Peyer's patch (tissue), 4 donors: Measurements from ENCODE around the gene SOS2. TPM values are rescaled to one million over a fixed set of nuclear protein-coding genes. Genes with fewer than 3 reads are reported as not detected.

Source experiments
- DNase-seq, 3 donors: peaks; one replicate each; pipeline ENCODE4 v3.0.0-alpha.2; 2017 to 2019
- H3K27ac ChIP-seq, 4 donors: fragments of 200-600 bp; sonication (generic); one replicate each; pipeline ENCODE4 v1.5.1; 2016 to 2019
- H3K27me3 ChIP-seq, 2 donors: fragments of 200-600 bp; sonication (generic); one replicate each; pipeline ENCODE4 v1.5.1; 2019
- H3K36me3 ChIP-seq, 3 donors: fragments of 200-600 bp; sonication (generic); one replicate each; pipeline ENCODE4 v1.5.1; 2016 to 2019
- H3K4me1 ChIP-seq, 4 donors: fragments of 200-600 bp; sonication (generic); one replicate each; pipeline ENCODE4 v1.5.1; 2016 to 2019
- H3K4me3 ChIP-seq, 4 donors: fragments of 200-600 bp; sonication (generic); 1 replicate in 3 of 4; 2 replicates in 1 of 4; pipeline ENCODE4 v1.5.1; 2016 to 2019; ENCODE audit warnings: mild to moderate bottlenecking in 1 of 4
- H3K9me3 ChIP-seq, 4 donors: fragments of 200-600 bp; sonication (generic); one replicate each; pipeline ENCODE4 v1.5.1; 2016 to 2019; ENCODE audit warnings: mild to moderate bottlenecking in 1 of 4
- POLR2A ChIP-seq, 2 donors: fragments of 450-650 bp; IDR thresholded peaks; one replicate each; pipeline ENCODE4 v1.5.1; 2017; ENCODE audit warnings: antibody characterized with exemption in 2 of 2, mild to moderate bottlenecking in 2 of 2, moderate library complexity in 2 of 2
- small RNA-seq, 2 donors: library from RNA; depleted of rRNA; stranded (forward); fragments of <200 nt; gene quantifications; one replicate each; pipeline ENCODE3, GENCODE V24; 2016
- total RNA-seq, 4 donors: library from RNA; depleted of rRNA; stranded (reverse); fragments of >200 nt; gene quantifications; one replicate each; pipeline ENCODE4 v1.1.0, GENCODE V29; 2016
- TF ChIP-seq, protein P1 (sequence below), 6 experiments: fragments of 450-650 bp in 4 of 6; fragments of 200-600 bp in 2 of 6; sonication (generic) in 1 of 6; IDR thresholded peaks; one replicate each; pipeline ENCODE4 v1.5.1; 2017 to 2019; ENCODE audit warnings: antibody characterized with exemption in 6 of 6, mild to moderate bottlenecking in 3 of 6, moderate library complexity in 1 of 6

The SOS2 gene
- total RNA-seq, 4 donors from 2014 or later: 41.7 to 57.1 (median 53.9) TPM

- Histone ChIP-seq H3K4me3 (no peak overlapping the region), H3K9me3 (no peaks in the 10 kb centered on the region), H3K27me3 (no peaks in the 10 kb centered on the region), H3K4me1 (peaks cover 0 to 23% (median 5%) of the 10 kb centered on the region in 4 donors), H3K27ac (peak overlapping the region in 1 of 4 donors; percentile 8), H3K36me3 (no peaks in the 10 kb centered on the region)
- DNase-seq: peak in 1 of 3 donors; percentile 52
- TF ChIP-seq POLR2A (IDR thresholded peaks at IDR 0.05): no peak
- TF ChIP-seq, protein P1, sequence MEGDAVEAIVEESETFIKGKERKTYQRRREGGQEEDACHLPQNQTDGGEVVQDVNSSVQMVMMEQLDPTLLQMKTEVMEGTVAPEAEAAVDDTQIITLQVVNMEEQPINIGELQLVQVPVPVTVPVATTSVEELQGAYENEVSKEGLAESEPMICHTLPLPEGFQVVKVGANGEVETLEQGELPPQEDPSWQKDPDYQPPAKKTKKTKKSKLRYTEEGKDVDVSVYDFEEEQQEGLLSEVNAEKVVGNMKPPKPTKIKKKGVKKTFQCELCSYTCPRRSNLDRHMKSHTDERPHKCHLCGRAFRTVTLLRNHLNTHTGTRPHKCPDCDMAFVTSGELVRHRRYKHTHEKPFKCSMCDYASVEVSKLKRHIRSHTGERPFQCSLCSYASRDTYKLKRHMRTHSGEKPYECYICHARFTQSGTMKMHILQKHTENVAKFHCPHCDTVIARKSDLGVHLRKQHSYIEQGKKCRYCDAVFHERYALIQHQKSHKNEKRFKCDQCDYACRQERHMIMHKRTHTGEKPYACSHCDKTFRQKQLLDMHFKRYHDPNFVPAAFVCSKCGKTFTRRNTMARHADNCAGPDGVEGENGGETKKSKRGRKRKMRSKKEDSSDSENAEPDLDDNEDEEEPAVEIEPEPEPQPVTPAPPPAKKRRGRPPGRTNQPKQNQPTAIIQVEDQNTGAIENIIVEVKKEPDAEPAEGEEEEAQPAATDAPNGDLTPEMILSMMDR (IDR thresholded peaks at IDR 0.05): no peak
Measured at GRCh38 chr14:50067723-50068495, 163.5 kb downstream of the SOS2 start.

Small RNAs within 50 kb of the gene (small RNA-seq; reads per million reads assigned to genes)
- 0 reads per million in 2 donors for gene RF00019

Other genes starting within 250 kb of the SOS2 start
- gene VCPKMT, start 115.0 kb downstream of the SOS2 start, total RNA-seq: 1 to 10 TPM; 5.8 to 10.0 (median 7.0) TPM
- 10 to 100 TPM in 1 of 4 donors, 1 to 10 TPM in 3; 4.6 to 29.7 (median 8.8) TPM for gene L2HGDH, start 80.7 kb upstream of the SOS2 start, total RNA-seq
- gene DMAC2L, start 80.7 kb upstream of the SOS2 start, total RNA-seq: 10 to 100 TPM in 3 of 4 donors, 1 to 10 TPM in 1; 7.7 to 23.9 (median 15.7) TPM
- 10 to 100 TPM; 11.3 to 20.4 (median 15.5) TPM for gene CDKL1, start 165.3 kb upstream of the SOS2 start, total RNA-seq